Mesenchymal stem cell (in vitro differentiated cells and primary cell): ENCODE results near the gene ADAMTS14.

ENCODE experiments used
- DNase-seq: peaks from one replicate; pipeline ENCODE4 v3.0.0-alpha.2; 2013
- H2AFZ ChIP-seq: one replicate; pipeline ENCODE4 v1.6.1; 2013; ENCODE audit warnings: low read depth, mild to moderate bottlenecking, control low read depth, inconsistent platforms, low read length, moderate library complexity
- H2AK5ac ChIP-seq: 2 replicates; pipeline ENCODE4 v1.6.1; 2013; ENCODE audit warnings: low read length, moderate library complexity, mild to moderate bottlenecking, inconsistent platforms; ENCODE audit not compliant: severe bottlenecking
- H2BK120ac ChIP-seq: one replicate; pipeline ENCODE4 v1.6.1; 2013; ENCODE audit warnings: low read depth, mild to moderate bottlenecking, inconsistent platforms, low read length, moderate library complexity
- H2BK12ac ChIP-seq, 2 experiments: one replicate each; pipeline ENCODE4 v1.6.1; 2013; ENCODE audit warnings: inconsistent platforms in 2 of 2, low read length in 2 of 2, mild to moderate bottlenecking in 2 of 2, moderate library complexity in 2 of 2, control low read depth in 1 of 2
- H2BK15ac ChIP-seq: one replicate; pipeline ENCODE4 v1.6.1; 2013; ENCODE audit warnings: mild to moderate bottlenecking, low read depth, inconsistent platforms; ENCODE audit not compliant: poor library complexity, severe bottlenecking
- H2BK5ac ChIP-seq: 2 replicates; pipeline ENCODE4 v1.6.1; 2013; ENCODE audit warnings: low read depth, mild to moderate bottlenecking, low read length, control low read depth, inconsistent platforms; ENCODE audit not compliant: poor library complexity, severe bottlenecking
- H3K14ac ChIP-seq, 2 experiments: one replicate each; pipeline ENCODE4 v1.6.1; 2013; ENCODE audit warnings: inconsistent platforms in 2 of 2, low read length in 2 of 2, control low read depth in 1 of 2, mild to moderate bottlenecking in 1 of 2, moderate library complexity in 1 of 2
- H3K18ac ChIP-seq, 2 experiments: one replicate each; pipeline ENCODE4 v1.6.1; 2013; ENCODE audit warnings: inconsistent platforms in 2 of 2, low read length in 2 of 2, control low read depth in 1 of 2, low read depth in 1 of 2, mild to moderate bottlenecking in 1 of 2
- H3K23ac ChIP-seq, 2 experiments: one replicate each; pipeline ENCODE4 v1.6.1; 2013; ENCODE audit warnings: inconsistent platforms in 2 of 2, low read length in 2 of 2, mild to moderate bottlenecking in 2 of 2, moderate library complexity in 2 of 2, control low read depth in 1 of 2
- H3K27ac ChIP-seq: 2 replicates; pipeline ENCODE4 v1.5.1; 2013; ENCODE audit warnings: mild to moderate bottlenecking, moderate library complexity, low read length, control low read depth, inconsistent platforms; ENCODE audit not compliant: poor library complexity, severe bottlenecking
- H3K27me3 ChIP-seq, 2 experiments: 2 replicates each; pipeline versions ENCODE4 v1.6.1 to v1.7.0; 2013; ENCODE audit warnings: low read length in 2 of 2, mild to moderate bottlenecking in 2 of 2, moderate library complexity in 2 of 2, control low read depth in 1 of 2, inconsistent platforms in 1 of 2; ENCODE audit not compliant: control insufficient read depth in 1 of 2, insufficient read depth in 1 of 2
- H3K36me3 ChIP-seq, 2 experiments: 2 replicates each; pipeline versions ENCODE4 v1.6.1 to v1.7.0; 2013; ENCODE audit warnings: low read length in 2 of 2, control low read depth in 1 of 2, inconsistent platforms in 1 of 2, low read depth in 1 of 2, mild to moderate bottlenecking in 1 of 2; ENCODE audit not compliant: insufficient read depth in 2 of 2, control insufficient read depth in 1 of 2
- H3K4ac ChIP-seq, 2 experiments: one replicate each; pipeline ENCODE4 v1.6.1; 2013; ENCODE audit warnings: inconsistent platforms in 2 of 2, low read length in 2 of 2, mild to moderate bottlenecking in 2 of 2, moderate library complexity in 2 of 2, control low read depth in 1 of 2, low read depth in 1 of 2
- H3K4me1 ChIP-seq: 2 replicates; pipeline ENCODE4 v1.6.1; 2013; ENCODE audit warnings: low read depth, low read length, control low read depth; ENCODE audit not compliant: control insufficient read depth, insufficient read depth
- H3K4me2 ChIP-seq: 2 replicates; pipeline ENCODE4 v1.6.1; 2013; ENCODE audit warnings: low read length, mild to moderate bottlenecking, inconsistent platforms; ENCODE audit not compliant: poor library complexity, severe bottlenecking
- H3K4me3 ChIP-seq, 2 experiments: 2 replicates each; pipeline versions ENCODE4 v1.5.1 to v1.7.0; 2013; ENCODE audit warnings: low read length in 2 of 2, mild to moderate bottlenecking in 2 of 2, control low read depth in 1 of 2, low read depth in 1 of 2; ENCODE audit not compliant: insufficient read depth in 1 of 2
- H3K79me1 ChIP-seq: replicated peaks from 2 replicates; pipeline ENCODE4 v1.6.1; 2013; ENCODE audit warnings: mild to moderate bottlenecking, control low read depth, low read length, inconsistent platforms; ENCODE audit not compliant: poor library complexity, severe bottlenecking
- H3K9ac ChIP-seq: 2 replicates; pipeline ENCODE4 v1.7.0; 2013; ENCODE audit warnings: mild to moderate bottlenecking, low read length, moderate library complexity
- H3K9me3 ChIP-seq: 2 replicates; pipeline ENCODE4 v1.7.0; 2013; ENCODE audit warnings: mild to moderate bottlenecking, low read length; ENCODE audit not compliant: control insufficient read depth
- H4K8ac ChIP-seq: one replicate; pipeline ENCODE4 v1.6.1; 2013; ENCODE audit warnings: inconsistent platforms, mild to moderate bottlenecking, low read length, moderate library complexity
- H4K91ac ChIP-seq: one replicate; pipeline ENCODE4 v1.6.1; 2013; ENCODE audit warnings: mild to moderate bottlenecking, low read length, inconsistent platforms
- WGBS: methylation state at CpG from one replicate; pipeline ENCODE4 v1.1.7; 2013; ENCODE audit warnings: mixed read lengths; 5-methylcytosine and 5-hydroxymethylcytosine counted together

ADAMTS14 gene

GRCh38 chr10:70673929-70674559, 1.7 kb downstream of the ADAMTS14 start:
- Histone ChIP-seq H2BK15ac (no peak overlapping the region), H3K9me3 (no peaks in the 10 kb centered on the region), H3K4me2 (peak overlapping the region; percentile 89), H2AFZ (no peak overlapping the region), H3K36me3 (peaks cover 26 to 44% of the 10 kb centered on the region in 2 experiments), H3K4me1 (peaks cover 52% of the 10 kb centered on the region), H3K4ac (no peak overlapping the region), H2AK5ac (peak overlapping the region; percentile 2), H4K91ac (no peak overlapping the region), H3K4me3 (peak overlapping the region in 1 of 2 experiments; percentile 98), H2BK12ac (no peak overlapping the region), H3K14ac (no peak overlapping the region), H2BK120ac (no peak overlapping the region), H4K8ac (no peak overlapping the region), H3K9ac (peak overlapping the region; percentile 94), H3K27ac (peak overlapping the region; percentile 76), H2BK5ac (no peak overlapping the region), H3K23ac (no peak overlapping the region), H3K79me1 (peaks cover 10% of the 10 kb centered on the region), H3K18ac (no peak overlapping the region), H3K27me3 (no peaks in the 10 kb centered on the region)
- WGBS: 78% methylated on average over 11 of the region's 11 CpGs
- no peak for DNase-seq

- peak overlapping the region in 1 of 2 experiments; percentile 12 for H3K14ac ChIP-seq
- WGBS: 89% methylated on average over 23 of the region's 24 CpGs
- peaks cover 32 to 44% of the 10 kb centered on the region in 2 experiments for H3K36me3 ChIP-seq
- no peaks in the 10 kb centered on the region for H3K27me3 ChIP-seq
- H3K9me3 ChIP-seq: no peaks in the 10 kb centered on the region
- no peak for DNase-seq
- no peak overlapping the region for H3K23ac ChIP-seq
- no peak overlapping the region for H4K8ac ChIP-seq
- no peak overlapping the region for H2BK15ac ChIP-seq
- H3K27ac ChIP-seq: no peak overlapping the region
- no peak overlapping the region for H3K18ac ChIP-seq
- H2BK12ac ChIP-seq: no peak overlapping the region
- H3K4me2 ChIP-seq: no peak overlapping the region
- no peak overlapping the region for H2AFZ ChIP-seq
- H3K4ac ChIP-seq: no peak overlapping the region
- no peak overlapping the region for H2BK120ac ChIP-seq
- peak overlapping the region; percentile 94 for H3K9ac ChIP-seq
- peaks cover 60% of the 10 kb centered on the region for H3K4me1 ChIP-seq
- peak overlapping the region in 1 of 2 experiments; percentile 98 for H3K4me3 ChIP-seq
- no peak overlapping the region for H2BK5ac ChIP-seq
- H2AK5ac ChIP-seq: peak overlapping the region; percentile 2
- no peak overlapping the region for H4K91ac ChIP-seq
- peaks cover 13% of the 10 kb centered on the region for H3K79me1 ChIP-seq
Measured at GRCh38 chr10:70674560-70675495, 2.5 kb downstream of the ADAMTS14 start.

GRCh38 chr10:70675496-70676161, 3.3 kb downstream of the ADAMTS14 start:
- no peak overlapping the region for H3K4ac ChIP-seq
- H3K79me1 ChIP-seq: peaks cover 13% of the 10 kb centered on the region
- no peak overlapping the region for H2BK5ac ChIP-seq
- no peak overlapping the region for H3K18ac ChIP-seq
- no peak overlapping the region for H2BK15ac ChIP-seq
- peaks cover 32 to 44% of the 10 kb centered on the region in 2 experiments for H3K36me3 ChIP-seq
- 88% methylated on average over 11 of the region's 14 CpGs for WGBS
- H3K23ac ChIP-seq: no peak overlapping the region
- peak overlapping the region in 1 of 2 experiments; percentile 34 for H3K4me3 ChIP-seq
- H2BK12ac ChIP-seq: no peak overlapping the region
- no peak overlapping the region for H4K8ac ChIP-seq
- no peak overlapping the region for H3K27ac ChIP-seq
- H3K14ac ChIP-seq: no peak overlapping the region
- H3K27me3 ChIP-seq: no peaks in the 10 kb centered on the region
- H3K4me1 ChIP-seq: peaks cover 56% of the 10 kb centered on the region
- no peaks in the 10 kb centered on the region for H3K9me3 ChIP-seq
- H3K4me2 ChIP-seq: peak overlapping the region; percentile 11
- DNase-seq: no peak
- peak overlapping the region; percentile 18 for H2AK5ac ChIP-seq
- no peak overlapping the region for H2BK120ac ChIP-seq
- peak overlapping the region; percentile 47 for H3K9ac ChIP-seq
- H4K91ac ChIP-seq: no peak overlapping the region
- H2AFZ ChIP-seq: no peak overlapping the region

GRCh38 chr10:70676511-70676910, 4.2 kb downstream of the ADAMTS14 start:
- H2BK12ac ChIP-seq: no peak overlapping the region
- H3K79me1 ChIP-seq: peaks cover 13% of the 10 kb centered on the region
- H3K4me2 ChIP-seq: no peak overlapping the region
- WGBS: 90% methylated on average over 6 of the region's 6 CpGs
- H3K9me3 ChIP-seq: no peaks in the 10 kb centered on the region
- peaks cover 33 to 49% of the 10 kb centered on the region in 2 experiments for H3K36me3 ChIP-seq
- no peaks in the 10 kb centered on the region for H3K27me3 ChIP-seq
- no peak overlapping the region for H3K9ac ChIP-seq
- peaks cover 61% of the 10 kb centered on the region for H3K4me1 ChIP-seq
- no peak overlapping the region for H2BK15ac ChIP-seq
- H3K4ac ChIP-seq: no peak overlapping the region
- no peak for DNase-seq
- H3K27ac ChIP-seq: no peak overlapping the region
- no peak overlapping the region for H2BK120ac ChIP-seq
- H2BK5ac ChIP-seq: no peak overlapping the region
- no peak overlapping the region for H4K8ac ChIP-seq
- no peak overlapping the region for H2AFZ ChIP-seq
- no peak overlapping the region for H3K18ac ChIP-seq
- no peak overlapping the region for H4K91ac ChIP-seq
- H3K4me3 ChIP-seq: no peak overlapping the region
- no peak overlapping the region for H3K23ac ChIP-seq
- no peak overlapping the region for H3K14ac ChIP-seq
- H2AK5ac ChIP-seq: no peak overlapping the region
